Measurements from ENCODE around the gene AZU1. TPM values are rescaled to one million over a fixed set of nuclear protein-coding genes. Genes with fewer than 3 reads are reported as not detected.

AZU1 gene
- total RNA-seq, 1 experiment from 2014 or later, result not detected

GRCh38 chr19:782185-782877, 45.3 kb upstream of the AZU1 start:
- peak overlapping the region; percentile 95 for H2AFZ ChIP-seq (ENCODE audit: low read depth, low read length, poor library complexity, severe bottlenecking)
- no peaks in the 10 kb centered on the region for H3K79me2 ChIP-seq (ENCODE audit: insufficient read depth, low read length)
- peak overlapping the region; percentile 93 for H3K4me2 ChIP-seq (ENCODE audit: low read length)
- ChIA-PET CTCF (no interaction called here), POLR2A (no interaction called here), RAD21 (ENCODE audit: low non-redundant PET in 1 of 2, low total read pairs in 2 of 2, uncharacterized antibody in 2 of 2, unreplicated experiment in 2 of 2) (no interaction called here)
- peak overlapping the region; percentile 65 for H3K27ac ChIP-seq (ENCODE audit: low read depth, low read length)
- peak overlapping the region; percentile 55 for H3K9ac ChIP-seq (ENCODE audit: low read length)
- intact Hi-C loops (cut with micrococcal nuclease), result no loop called here
- DNase-seq (ENCODE audit: low read depth, low spot score) (no peak), ATAC-seq (peak; percentile 77)
- H4K20me1 ChIP-seq (ENCODE audit: insufficient read depth), result no peaks in the 10 kb centered on the region
- no peaks in the 10 kb centered on the region for H3K9me3 ChIP-seq (ENCODE audit: control insufficient read depth in 1 of 2, insufficient read depth in 1 of 2, low read depth in 1 of 2, low read length in 2 of 2)
- H3K27me3 ChIP-seq (ENCODE audit: insufficient read depth, low read length), result no peaks in the 10 kb centered on the region
- H3K36me3 ChIP-seq (ENCODE audit: control insufficient read depth in 1 of 2, insufficient read depth in 2 of 2, low read length in 2 of 2), result no peaks in the 10 kb centered on the region
- no peaks in the 10 kb centered on the region for H3K9me2 ChIP-seq (ENCODE audit: insufficient read depth)
- peaks cover 30 to 38% of the 10 kb centered on the region in 2 experiments for H3K4me1 ChIP-seq (ENCODE audit: control insufficient read depth in 1 of 2, insufficient read depth in 2 of 2, low read length in 2 of 2)
- no TSS peak for BruUV-seq (replicated peaks)
- TF ChIP-seq ZFX (IDR thresholded peaks at IDR 0.05) (no peak), CTCF (IDR thresholded peaks at IDR 0.05 in 2 of 3, conservative IDR thresholded peaks at IDR 0.05 in 1 of 3; ENCODE audit: borderline replicate concordance in 1 of 3, insufficient read depth in 1 of 3, low read depth in 2 of 3, low read length in 2 of 3) (no peak), SP1 (IDR thresholded peaks at IDR 0.05; ENCODE audit: low read depth) (no peak), ZBTB33 (IDR thresholded peaks at IDR 0.05; ENCODE audit: extremely low read depth, insufficient replicate concordance, low read length) (no peak), ELF1 (IDR thresholded peaks at IDR 0.05; ENCODE audit: borderline replicate concordance, low read depth) (no peak), POLR2AphosphoS5 (IDR thresholded peaks at IDR 0.05; ENCODE audit: low read depth, low read length) (no peak), YY1 (IDR thresholded peaks at IDR 0.05; ENCODE audit: extremely low read depth, insufficient replicate concordance, low read depth, low read length) (no peak), EGR1 (IDR thresholded peaks at IDR 0.05; ENCODE audit: low read depth) (no peak), SRF (IDR thresholded peaks at IDR 0.05; ENCODE audit: low read depth) (no peak), POLR2A (IDR thresholded peaks at IDR 0.05; ENCODE audit: borderline replicate concordance, extremely low read depth, insufficient read depth, insufficient read length) (no peak), CEBPB (IDR thresholded peaks at IDR 0.05; ENCODE audit: low read depth) (no peak)
- peak overlapping the region; percentile 27 to 49 for H3K4me3 ChIP-seq (replicated peaks in 1 of 2; ENCODE audit: low read depth in 1 of 2, low read length in 2 of 2)

Measured in HCT116 (cell line).